Measurements from ENCODE around the gene FER.
"Not testable (repeated sequence)": the region's sequence is repeated elsewhere in the genome, so short reads cannot be mapped to it uniquely, and the experiment has no call there.

FER gene

GRCh38 chr5:109141222-109142200 lies 393.8 kb downstream of the FER start:
- DNase-seq = no peak

DNA sequence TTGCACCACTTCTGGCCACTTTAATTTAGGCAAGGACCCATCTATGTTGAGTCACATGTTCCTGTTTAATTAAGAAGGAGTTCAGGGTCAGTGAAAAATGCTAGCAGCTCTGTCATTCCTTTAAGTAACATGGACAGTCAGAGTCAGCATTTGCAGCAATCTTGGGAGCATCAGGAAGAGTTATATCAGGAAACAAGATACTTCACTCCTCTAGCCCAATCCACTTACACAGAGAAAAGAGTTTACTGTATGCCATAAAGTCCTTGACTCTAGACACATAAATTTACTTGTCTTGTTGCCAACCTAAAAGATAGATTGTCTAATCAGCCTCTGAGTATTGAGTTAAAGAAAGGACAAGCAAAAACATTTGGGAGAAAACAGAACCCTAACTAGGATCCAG lies 395.3 kb downstream of the FER start:
- no peak for DNase-seq

- DNase-seq = no peak
These were observed 397.4 kb downstream of the FER start for GRCh38 chr5:109145139-109145538.

- DNase-seq = no peak
These were observed 398.9 kb downstream of the FER start for GRCh38 chr5:109146591-109146990.

DNA sequence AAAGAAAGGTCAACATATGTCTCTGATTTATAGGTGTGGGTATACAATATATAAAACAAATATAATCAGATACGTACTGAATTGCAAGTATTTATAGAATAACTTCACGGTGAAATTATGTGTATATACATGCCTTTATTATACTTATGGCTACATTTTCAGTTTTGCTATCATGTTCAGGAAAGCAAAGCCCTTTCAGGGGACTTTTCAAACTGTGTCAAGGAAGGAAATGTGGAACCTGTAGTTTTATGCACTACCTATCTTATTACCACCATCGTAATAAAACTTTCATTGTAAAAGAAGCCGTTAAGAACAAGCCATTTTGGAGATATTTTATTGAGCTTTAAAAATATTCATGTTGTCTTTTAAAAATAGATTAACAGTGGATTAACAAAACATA lies 404.9 kb downstream of the FER start:
- DNase-seq = no peak

DNA sequence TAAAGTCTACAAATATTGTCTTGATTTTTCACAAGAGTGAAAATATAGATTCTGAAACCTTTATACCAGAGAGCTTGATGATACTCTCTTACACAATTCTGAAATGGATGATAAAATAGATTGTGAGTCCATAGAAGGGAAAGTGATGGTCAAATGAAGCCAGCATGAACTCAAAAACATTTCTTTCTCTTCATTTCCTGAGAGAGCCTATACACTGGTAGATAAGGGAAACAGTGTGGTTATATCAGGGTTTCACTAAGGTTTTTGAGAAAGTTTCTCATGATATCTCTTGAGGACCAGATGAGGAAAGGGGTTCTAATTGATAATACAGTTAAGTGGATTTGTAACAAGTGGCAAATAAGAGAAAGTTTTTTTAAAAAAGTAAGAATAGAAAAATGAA lies 407.9 kb downstream of the FER start:
- no peak for DNase-seq

- DNase-seq = no peak
These were observed 409.2 kb downstream of the FER start for GRCh38 chr5:109156885-109157284.

GRCh38 chr5:109160468-109160867 lies 412.8 kb downstream of the FER start:
- DNase-seq = no peak

- no peak for DNase-seq
These were observed 414.4 kb downstream of the FER start for GRCh38 chr5:109161914-109162683.

- DNase-seq = no peak
These were observed 415.6 kb downstream of the FER start for GRCh38 chr5:109163336-109163735.

DNA sequence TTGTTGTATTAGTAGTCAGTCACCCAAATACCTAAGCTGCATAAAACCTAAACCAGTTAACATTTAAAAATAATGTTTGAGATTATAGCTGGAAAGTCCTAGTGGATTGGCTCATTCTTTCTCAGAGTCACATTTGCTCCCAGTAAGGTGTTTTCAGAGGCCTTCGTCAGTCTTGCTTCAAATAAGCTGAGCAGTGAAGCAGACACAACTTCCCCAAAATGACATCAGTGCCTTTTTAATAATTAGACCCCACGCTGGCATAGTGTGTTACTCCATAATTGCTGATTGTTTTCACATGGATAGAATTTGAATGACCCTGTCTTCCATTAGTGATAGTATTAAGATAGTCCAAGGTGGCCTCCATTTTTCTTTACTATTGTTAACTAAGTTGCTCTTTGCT lies 416.3 kb downstream of the FER start:
- no peak for DNase-seq

DNA sequence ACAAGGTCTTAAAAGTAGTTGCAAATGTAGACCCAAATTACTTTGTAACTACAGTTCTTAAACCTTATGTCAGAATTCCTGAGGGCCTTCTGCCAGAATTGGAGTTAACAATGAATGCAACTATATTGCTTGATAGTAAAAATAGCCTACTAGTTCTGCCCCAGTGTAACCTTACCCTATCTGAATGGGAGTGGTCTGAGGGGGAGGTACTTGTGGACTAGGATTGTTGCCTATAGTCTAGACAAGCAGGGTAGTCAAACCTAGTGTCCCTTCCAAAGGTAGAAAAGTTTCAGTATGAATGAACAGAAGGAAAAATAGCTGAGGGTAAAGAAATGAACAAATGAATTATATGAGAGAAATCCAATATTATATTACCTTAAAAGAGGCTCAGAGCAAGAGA lies 419.9 kb downstream of the FER start:
- no peak for DNase-seq

DNA sequence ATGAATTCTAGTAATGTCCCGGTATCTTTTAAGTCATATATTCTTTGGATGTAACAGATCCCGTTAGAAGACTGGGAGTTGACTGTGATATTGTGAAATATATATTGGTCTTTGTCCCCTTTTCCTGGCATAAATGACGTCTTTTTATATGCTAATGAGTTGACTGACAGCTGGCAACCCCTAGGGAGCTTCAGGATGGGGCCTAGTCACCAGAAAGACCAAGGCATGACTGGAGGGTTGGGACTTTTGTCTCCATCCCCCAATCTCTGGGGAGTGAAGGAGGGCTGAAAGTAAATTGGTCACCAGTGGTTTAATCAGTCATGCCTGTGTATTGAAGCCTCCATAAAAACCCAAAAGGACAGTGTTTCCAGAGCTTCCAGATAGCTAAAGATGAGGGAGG lies 420.5 kb downstream of the FER start:
- no peak for DNase-seq

- DNase-seq = no peak
These were observed 423.1 kb downstream of the FER start for GRCh38 chr5:109170629-109171350.

DNA sequence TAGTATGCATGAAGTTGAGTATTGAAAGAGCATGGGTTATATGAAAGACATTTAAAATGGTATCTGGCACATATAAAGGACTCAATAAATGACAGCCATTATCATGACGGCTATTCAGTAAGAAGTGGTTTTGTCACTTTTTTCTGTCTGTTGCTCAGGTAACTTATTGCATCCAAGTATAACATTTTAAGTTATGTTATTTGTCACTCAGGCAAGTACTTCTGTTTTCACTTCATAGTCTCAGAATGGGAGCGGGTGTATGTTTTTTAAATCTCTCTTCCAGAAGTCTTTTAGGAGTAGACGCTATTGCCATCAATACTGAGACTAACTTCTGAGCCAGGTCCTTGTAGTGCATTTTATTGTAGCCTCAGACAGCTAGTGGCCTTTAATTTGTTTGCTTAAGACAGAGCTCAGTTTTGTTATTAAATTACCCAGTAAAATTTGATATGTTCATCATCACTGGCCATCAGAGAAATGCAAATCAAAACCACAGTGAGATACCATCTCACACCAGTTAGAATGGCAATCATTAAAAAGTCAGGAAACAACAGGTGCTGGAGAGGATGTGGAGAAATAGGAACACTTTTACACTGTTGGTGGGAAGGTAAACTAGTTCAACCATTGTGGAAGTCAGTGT lies 423.9 kb downstream of the FER start:
- DNase-seq = not testable (repeated sequence)

DNA sequence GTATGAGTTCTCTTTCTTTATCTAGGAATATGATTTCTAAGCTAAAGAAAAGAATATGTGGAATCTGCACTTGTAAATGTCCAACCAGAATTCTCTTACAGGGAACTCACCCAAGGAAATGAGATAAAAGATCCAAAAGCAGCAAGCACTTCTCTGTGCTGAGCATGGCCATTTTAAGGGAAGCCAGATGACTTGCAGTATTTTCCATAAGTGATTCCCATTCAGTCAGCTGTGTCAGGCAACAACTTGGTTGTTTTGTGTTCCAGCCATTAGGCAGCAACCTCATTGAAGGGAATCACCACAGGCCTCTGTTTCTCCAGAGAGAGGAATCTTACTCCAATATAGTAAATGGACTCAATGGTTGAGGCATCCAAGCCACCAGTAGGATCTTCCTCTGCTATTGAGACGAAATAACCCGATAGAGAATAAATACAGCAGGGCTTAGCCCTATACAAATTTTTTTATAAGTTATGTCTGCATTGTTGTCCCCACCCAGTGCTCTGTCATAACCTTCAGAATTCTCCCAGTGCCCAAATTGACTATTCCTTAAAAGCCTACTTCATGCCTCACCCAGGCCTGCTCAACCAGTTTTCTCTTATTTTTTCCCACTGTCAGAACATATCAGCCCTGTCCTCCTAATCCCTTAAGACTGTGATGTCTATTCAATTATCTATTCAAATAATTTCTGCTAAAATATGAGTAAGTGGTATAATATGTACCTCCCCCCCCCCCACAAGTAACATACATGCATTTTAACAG lies 425.5 kb downstream of the FER start:
- no peak for DNase-seq

- DNase-seq = no peak
These were observed 429.5 kb downstream of the FER start for GRCh38 chr5:109177227-109177626.

- no peak for DNase-seq
These were observed 430.1 kb downstream of the FER start for GRCh38 chr5:109177782-109178181.

DNA sequence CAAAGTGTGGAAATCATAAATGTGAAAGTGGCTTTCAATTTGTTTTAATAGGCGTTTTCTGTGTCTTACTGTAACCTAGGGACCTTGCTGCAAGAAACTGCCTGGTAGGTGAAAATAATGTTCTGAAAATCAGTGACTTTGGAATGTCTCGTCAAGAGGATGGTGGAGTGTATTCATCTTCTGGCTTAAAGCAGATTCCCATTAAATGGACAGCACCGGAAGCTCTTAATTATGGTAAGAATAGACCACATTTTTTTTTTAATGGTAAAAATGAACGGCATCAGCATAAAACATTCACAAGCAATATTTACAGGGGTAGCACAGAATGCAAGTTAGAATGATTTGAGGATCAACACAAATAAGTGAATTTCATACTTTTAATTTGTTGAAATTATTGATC lies 433.0 kb downstream of the FER start:
- no peak for DNase-seq

GRCh38 chr5:109186759-109187158 lies 439.1 kb downstream of the FER start:
- no peak for DNase-seq

- no peak for DNase-seq
These were observed 443.5 kb downstream of the FER start for GRCh38 chr5:109191153-109191558.

DNA sequence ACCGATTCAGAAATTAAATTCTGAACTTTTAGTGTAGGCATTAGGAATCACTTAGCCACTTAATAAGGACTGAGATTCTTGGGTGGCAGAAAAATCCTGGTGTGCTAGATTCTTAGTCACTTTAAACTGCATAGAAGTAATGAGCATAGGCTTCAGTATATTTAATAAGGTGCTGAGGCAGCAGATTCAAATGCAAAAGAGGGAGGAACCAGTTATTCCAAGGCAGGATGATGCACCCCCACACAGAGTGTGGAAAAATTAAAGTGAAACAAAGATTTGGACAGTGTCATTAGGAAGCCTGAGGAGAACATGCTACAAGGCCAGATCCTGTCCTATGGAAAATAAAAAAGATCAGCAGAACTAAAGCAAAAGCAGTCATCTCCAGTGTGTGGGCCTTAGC lies 444.3 kb downstream of the FER start:
- no peak for DNase-seq
